Measurements from ENCODE around the gene JMJD1C.
"Not testable (repeated sequence)": the region's sequence is repeated elsewhere in the genome, so short reads cannot be mapped to it uniquely, and the experiment has no call there.

Gene JMJD1C

DNA sequence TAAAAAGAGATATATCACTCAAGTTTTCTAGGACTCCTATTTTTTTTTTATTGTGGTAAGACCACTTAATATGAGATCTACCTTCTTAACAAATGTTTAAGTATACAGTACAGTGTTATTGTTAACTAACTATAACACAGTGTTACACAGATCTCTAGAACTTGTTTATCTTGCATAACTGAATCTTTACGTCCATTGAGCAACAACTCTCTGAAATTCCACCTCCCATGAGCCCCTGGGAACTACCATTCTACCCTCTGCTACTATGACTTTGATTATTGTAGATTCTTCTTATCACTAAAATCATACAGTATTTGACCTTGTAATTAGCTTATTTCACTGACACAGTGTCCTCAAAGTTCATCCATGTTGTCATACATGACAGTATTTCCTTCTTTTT is 32.9 kb upstream of the JMJD1C start:
- Histone ChIP-seq H3K4me3 (ENCODE audit: low read depth, low read length) (no peak overlapping the region), H3K9ac (ENCODE audit: low read depth, low read length) (no peak overlapping the region), H3K36me3 (ENCODE audit: control insufficient read depth, insufficient read depth, low read length) (no peaks in the 10 kb centered on the region), H3K27ac (ENCODE audit: low read depth, low read length) (no peak overlapping the region), H3K27me3 (ENCODE audit: control insufficient read depth, insufficient read depth, low read length) (no peaks in the 10 kb centered on the region), H3K4me1 (ENCODE audit: control insufficient read depth, insufficient read depth, low read length) (peaks cover 2% of the 10 kb centered on the region; the same call in 1 of the 2 replicates), H3K9me3 (ENCODE audit: control insufficient read depth, insufficient read depth, low read length) (no peaks in the 10 kb centered on the region)

DNA sequence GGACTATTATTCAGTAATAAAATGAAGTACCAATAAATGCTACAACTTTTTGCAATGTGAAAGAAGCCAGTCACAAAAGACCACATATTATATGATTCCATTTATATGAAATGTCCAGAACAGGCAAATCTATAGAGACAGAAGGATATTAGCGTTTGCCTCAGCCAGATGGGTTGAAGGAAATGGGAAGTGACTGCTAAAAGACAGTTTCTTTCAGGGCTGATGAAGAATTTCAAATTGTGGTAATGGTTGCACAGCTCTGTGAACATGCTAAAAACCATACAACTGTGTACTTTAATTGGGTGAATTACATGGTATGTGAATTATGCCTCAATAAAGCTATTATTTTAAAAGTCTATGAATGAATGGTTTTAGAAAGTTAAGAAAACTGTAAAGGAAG is 31.5 kb upstream of the JMJD1C start:
- H3K36me3 ChIP-seq (ENCODE audit: control insufficient read depth, insufficient read depth, low read length): no peaks in the 10 kb centered on the region
- H3K27me3 ChIP-seq (ENCODE audit: control insufficient read depth, insufficient read depth, low read length): no peaks in the 10 kb centered on the region
- H3K4me3 ChIP-seq (ENCODE audit: low read depth, low read length): no peak overlapping the region
- no peaks in the 10 kb centered on the region for H3K9me3 ChIP-seq (ENCODE audit: control insufficient read depth, insufficient read depth, low read length)
- H3K4me1 ChIP-seq (ENCODE audit: control insufficient read depth, insufficient read depth, low read length): 0 out of 2 replicates have a peak, but pooled peaks cover 4% of the 10 kb centered on the region
- no peak overlapping the region for H3K27ac ChIP-seq (ENCODE audit: low read depth, low read length)
- H3K9ac ChIP-seq (ENCODE audit: low read depth, low read length): no peak overlapping the region

- Histone ChIP-seq H3K36me3 (ENCODE audit: control insufficient read depth, insufficient read depth, low read length) (no peaks in the 10 kb centered on the region), H3K9ac (ENCODE audit: low read depth, low read length) (no peak overlapping the region), H3K4me1 (ENCODE audit: control insufficient read depth, insufficient read depth, low read length) (peaks cover 10% of the 10 kb centered on the region; the same call in 1 of the 2 replicates), H3K27me3 (ENCODE audit: control insufficient read depth, insufficient read depth, low read length) (no peaks in the 10 kb centered on the region), H3K27ac (ENCODE audit: low read depth, low read length) (no peak overlapping the region), H3K4me3 (ENCODE audit: low read depth, low read length) (no peak overlapping the region), H3K9me3 (ENCODE audit: control insufficient read depth, insufficient read depth, low read length) (no peaks in the 10 kb centered on the region)
These were observed 30.8 kb upstream of the JMJD1C start for GRCh38 chr10:63496561-63496960.

GRCh38 chr10:63494951-63495350 is 29.2 kb upstream of the JMJD1C start:
- Histone ChIP-seq H3K4me3 (ENCODE audit: low read depth, low read length) (no peak overlapping the region), H3K9ac (ENCODE audit: low read depth, low read length) (no peak overlapping the region), H3K27me3 (ENCODE audit: control insufficient read depth, insufficient read depth, low read length) (no peaks in the 10 kb centered on the region), H3K36me3 (ENCODE audit: control insufficient read depth, insufficient read depth, low read length) (peaks cover 1% of the 10 kb centered on the region; the same call in 1 of the 2 replicates), H3K9me3 (ENCODE audit: control insufficient read depth, insufficient read depth, low read length) (peaks cover 2% of the 10 kb centered on the region; the same call in 1 of the 2 replicates), H3K4me1 (ENCODE audit: control insufficient read depth, insufficient read depth, low read length) (peaks cover 13% of the 10 kb centered on the region; the same call in 1 of the 2 replicates), H3K27ac (ENCODE audit: low read depth, low read length) (no peak overlapping the region)

- no peak overlapping the region for H3K4me3 ChIP-seq (ENCODE audit: low read depth, low read length)
- H3K9ac ChIP-seq (ENCODE audit: low read depth, low read length): no peak overlapping the region
- H3K27me3 ChIP-seq (ENCODE audit: control insufficient read depth, insufficient read depth, low read length): no peaks in the 10 kb centered on the region
- peaks cover 13% of the 10 kb centered on the region; the same call in 1 of the 2 replicates for H3K4me1 ChIP-seq (ENCODE audit: control insufficient read depth, insufficient read depth, low read length)
- H3K9me3 ChIP-seq (ENCODE audit: control insufficient read depth, insufficient read depth, low read length): peaks cover 3% of the 10 kb centered on the region; the same call in 1 of the 2 replicates
- peaks cover 2% of the 10 kb centered on the region; the same call in 1 of the 2 replicates for H3K36me3 ChIP-seq (ENCODE audit: control insufficient read depth, insufficient read depth, low read length)
- H3K27ac ChIP-seq (ENCODE audit: low read depth, low read length): no peak overlapping the region
These were observed 27.2 kb upstream of the JMJD1C start for GRCh38 chr10:63493004-63493403.

DNA sequence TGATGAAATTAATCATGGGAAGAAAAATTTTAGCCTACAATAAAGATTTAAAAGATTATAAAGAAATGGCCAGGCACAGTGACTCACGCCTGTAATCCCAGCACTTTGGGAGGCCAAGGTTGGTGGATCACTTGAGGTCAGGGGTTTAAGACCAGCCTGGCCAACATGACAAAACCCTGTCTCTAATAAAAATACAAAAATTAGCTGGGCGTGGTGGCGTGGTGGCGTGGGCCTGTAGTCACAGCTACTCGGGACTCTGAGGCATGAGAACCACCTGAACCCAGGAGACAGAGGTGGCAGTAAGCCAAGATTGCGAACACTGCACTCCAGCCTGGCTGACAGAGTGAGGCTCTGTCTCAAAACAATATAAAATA is 26.5 kb upstream of the JMJD1C start:
- H3K9ac ChIP-seq (ENCODE audit: low read depth, low read length): not testable (repeated sequence)

GRCh38 chr10:63491588-63492316 is 26.0 kb upstream of the JMJD1C start:
- no peak overlapping the region for H3K9ac ChIP-seq (ENCODE audit: low read depth, low read length)
- H3K27ac ChIP-seq (ENCODE audit: low read depth, low read length): no peak overlapping the region

More for the DNA sequence above, 26.5 kb upstream of the JMJD1C start:
- H3K9me3 ChIP-seq (ENCODE audit: control insufficient read depth, insufficient read depth, low read length); H3K27ac ChIP-seq (ENCODE audit: low read depth, low read length); H3K27me3 ChIP-seq (ENCODE audit: control insufficient read depth, insufficient read depth, low read length); H3K36me3 ChIP-seq (ENCODE audit: control insufficient read depth, insufficient read depth, low read length); H3K4me3 ChIP-seq (ENCODE audit: low read depth, low read length): not testable (repeated sequence)
- peaks cover 13% of the 10 kb centered on the region; the same call in 1 of the 2 replicates for H3K4me1 ChIP-seq (ENCODE audit: control insufficient read depth, insufficient read depth, low read length)

GRCh38 chr10:63489838-63490237 is 24.1 kb upstream of the JMJD1C start:
- Histone ChIP-seq H3K4me1 (ENCODE audit: control insufficient read depth, insufficient read depth, low read length) (peaks cover 31% of the 10 kb centered on the region), H3K36me3 (ENCODE audit: control insufficient read depth, insufficient read depth, low read length) (peaks cover 2% of the 10 kb centered on the region; the same call in 1 of the 2 replicates), H3K27me3 (ENCODE audit: control insufficient read depth, insufficient read depth, low read length) (no peaks in the 10 kb centered on the region), H3K27ac (ENCODE audit: low read depth, low read length) (no peak overlapping the region), H3K9ac (ENCODE audit: low read depth, low read length) (no peak overlapping the region), H3K9me3 (ENCODE audit: control insufficient read depth, insufficient read depth, low read length) (peaks cover 3% of the 10 kb centered on the region; the same call in 1 of the 2 replicates), H3K4me3 (ENCODE audit: low read depth, low read length) (no peak overlapping the region)

More at GRCh38 chr10:63491588-63492316, 26.0 kb upstream of the JMJD1C start:
- H3K4me1 ChIP-seq (ENCODE audit: control insufficient read depth, insufficient read depth, low read length): peaks cover 13% of the 10 kb centered on the region; the same call in 1 of the 2 replicates
- H3K36me3 ChIP-seq (ENCODE audit: control insufficient read depth, insufficient read depth, low read length): peaks cover 2% of the 10 kb centered on the region; the same call in 1 of the 2 replicates
- H3K9me3 ChIP-seq (ENCODE audit: control insufficient read depth, insufficient read depth, low read length): peaks cover 3% of the 10 kb centered on the region; the same call in 1 of the 2 replicates
- H3K27me3 ChIP-seq (ENCODE audit: control insufficient read depth, insufficient read depth, low read length): no peaks in the 10 kb centered on the region
- H3K4me3 ChIP-seq (ENCODE audit: low read depth, low read length): no peak overlapping the region

DNA sequence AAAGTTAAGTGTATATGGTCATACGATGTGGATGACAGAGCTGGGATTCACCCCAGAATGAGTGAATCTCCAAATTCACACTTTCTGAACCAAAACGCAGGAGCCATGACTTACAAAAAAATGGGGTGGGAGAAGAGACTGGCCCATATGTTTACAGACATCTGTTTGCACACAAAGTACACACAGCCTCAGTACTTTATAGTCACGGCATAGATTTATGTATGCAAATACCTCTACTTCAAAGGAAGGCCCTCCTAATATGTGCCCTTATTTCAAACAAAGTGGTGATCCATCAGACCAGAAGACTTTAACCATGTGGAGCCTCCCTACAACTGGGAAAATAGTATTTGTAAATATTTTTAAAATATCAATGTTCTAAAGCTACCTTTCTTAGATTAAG is 22.2 kb upstream of the JMJD1C start:
- H3K4me3 ChIP-seq (ENCODE audit: low read depth, low read length): no peak overlapping the region
- H3K36me3 ChIP-seq (ENCODE audit: control insufficient read depth, insufficient read depth, low read length): peaks cover 2% of the 10 kb centered on the region; the same call in 1 of the 2 replicates
- H3K9me3 ChIP-seq (ENCODE audit: control insufficient read depth, insufficient read depth, low read length): peaks cover 3% of the 10 kb centered on the region; the same call in 1 of the 2 replicates
- no peaks in the 10 kb centered on the region for H3K27me3 ChIP-seq (ENCODE audit: control insufficient read depth, insufficient read depth, low read length)
- no peak overlapping the region for H3K9ac ChIP-seq (ENCODE audit: low read depth, low read length)
- H3K27ac ChIP-seq (ENCODE audit: low read depth, low read length): no peak overlapping the region
- H3K4me1 ChIP-seq (ENCODE audit: control insufficient read depth, insufficient read depth, low read length): peaks cover 46% of the 10 kb centered on the region

GRCh38 chr10:63483983-63484382 is 18.2 kb upstream of the JMJD1C start:
- no peak overlapping the region for H3K4me3 ChIP-seq (ENCODE audit: low read depth, low read length)
- H3K4me1 ChIP-seq (ENCODE audit: control insufficient read depth, insufficient read depth, low read length): peaks cover 34% of the 10 kb centered on the region
- no peaks in the 10 kb centered on the region for H3K36me3 ChIP-seq (ENCODE audit: control insufficient read depth, insufficient read depth, low read length)
- no peaks in the 10 kb centered on the region for H3K27me3 ChIP-seq (ENCODE audit: control insufficient read depth, insufficient read depth, low read length)
- no peak overlapping the region for H3K9ac ChIP-seq (ENCODE audit: low read depth, low read length)
- H3K27ac ChIP-seq (ENCODE audit: low read depth, low read length): no peak overlapping the region
- no peaks in the 10 kb centered on the region for H3K9me3 ChIP-seq (ENCODE audit: control insufficient read depth, insufficient read depth, low read length)

DNA sequence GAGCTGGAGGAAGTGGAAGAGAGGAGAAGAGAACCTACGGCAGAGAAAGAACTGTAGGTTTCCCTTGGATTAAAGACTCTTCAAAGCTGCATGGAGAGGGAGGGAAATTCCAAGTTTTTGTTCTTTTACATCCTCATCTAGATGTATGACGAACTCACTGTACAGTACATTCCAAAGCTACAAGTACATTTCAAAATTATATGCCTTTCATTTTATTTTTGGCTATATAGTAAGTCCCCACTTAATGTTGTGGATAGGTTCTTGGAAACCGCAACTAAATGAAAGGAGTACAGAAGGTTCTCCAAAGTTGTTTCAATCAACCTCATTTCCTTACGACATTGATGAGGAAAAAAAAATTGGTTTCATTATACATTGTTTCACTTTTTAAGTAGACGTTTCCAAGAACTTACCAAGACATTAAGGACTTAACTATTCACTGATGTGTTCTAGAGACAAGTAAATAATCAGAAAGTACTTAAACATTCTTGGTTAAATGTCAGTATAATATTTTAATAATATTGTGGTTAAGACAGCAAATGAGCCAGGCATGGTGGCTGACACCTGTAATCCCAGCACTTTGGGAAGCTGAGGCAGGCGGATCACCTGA is 16.1 kb upstream of the JMJD1C start:
- Histone ChIP-seq H3K27me3 (ENCODE audit: control insufficient read depth, insufficient read depth, low read length) (no peaks in the 10 kb centered on the region), H3K4me3 (ENCODE audit: low read depth, low read length) (no peak overlapping the region), H3K4me1 (ENCODE audit: control insufficient read depth, insufficient read depth, low read length) (peaks cover 48% of the 10 kb centered on the region), H3K9me3 (ENCODE audit: control insufficient read depth, insufficient read depth, low read length) (no peaks in the 10 kb centered on the region), H3K36me3 (ENCODE audit: control insufficient read depth, insufficient read depth, low read length) (no peaks in the 10 kb centered on the region), H3K27ac (ENCODE audit: low read depth, low read length) (no peak overlapping the region), H3K9ac (ENCODE audit: low read depth, low read length) (no peak overlapping the region)

Data from HUES48 (cell line).